GM19463 (cell line): ENCODE measurements around the gene GLG1.
"Not testable (repeated sequence)": the region's sequence is repeated elsewhere in the genome, so short reads cannot be mapped to it uniquely, and the experiment has no call there.

Experiments
- ATAC-seq: cut with Tn5 transposase; IDR thresholded peaks from one replicate; pipeline ENCODE4 v1.9.1; 2021; ENCODE audit warnings: mild to moderate bottlenecking, moderate library complexity; ENCODE audit not compliant: unreplicated experiment

The GLG1 gene

DNA sequence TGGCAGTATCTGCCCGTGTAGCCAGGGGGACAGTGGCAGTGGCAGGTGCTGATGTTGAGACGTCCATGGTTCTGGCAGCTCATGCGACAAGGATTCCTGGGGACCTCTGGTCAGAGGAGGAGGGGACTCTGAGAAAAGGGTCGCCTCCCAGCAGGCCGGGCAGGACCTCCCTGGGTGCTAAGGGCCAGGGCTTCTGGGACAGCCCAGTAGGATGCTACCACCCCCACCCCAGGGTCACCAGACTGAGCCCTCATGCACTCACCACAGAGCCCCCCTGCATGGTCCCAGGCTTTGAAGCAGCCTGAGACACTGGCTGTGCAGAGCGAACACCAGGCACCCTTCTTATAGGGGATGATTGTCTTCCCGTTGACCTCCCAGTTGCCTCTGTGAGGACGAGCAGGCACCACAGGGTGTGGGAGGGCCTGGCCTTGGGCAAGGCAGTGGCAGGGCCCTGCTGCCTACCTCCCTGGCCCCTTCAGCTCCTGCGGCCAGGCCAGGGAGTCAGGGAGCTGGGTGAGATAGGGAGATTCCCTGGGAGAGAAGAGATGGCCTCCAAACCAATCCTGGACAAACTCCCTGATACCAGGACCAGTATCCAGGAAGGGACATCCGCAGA, 194.0 kb downstream of the GLG1 start:
- ATAC-seq: not testable (repeated sequence)

DNA sequence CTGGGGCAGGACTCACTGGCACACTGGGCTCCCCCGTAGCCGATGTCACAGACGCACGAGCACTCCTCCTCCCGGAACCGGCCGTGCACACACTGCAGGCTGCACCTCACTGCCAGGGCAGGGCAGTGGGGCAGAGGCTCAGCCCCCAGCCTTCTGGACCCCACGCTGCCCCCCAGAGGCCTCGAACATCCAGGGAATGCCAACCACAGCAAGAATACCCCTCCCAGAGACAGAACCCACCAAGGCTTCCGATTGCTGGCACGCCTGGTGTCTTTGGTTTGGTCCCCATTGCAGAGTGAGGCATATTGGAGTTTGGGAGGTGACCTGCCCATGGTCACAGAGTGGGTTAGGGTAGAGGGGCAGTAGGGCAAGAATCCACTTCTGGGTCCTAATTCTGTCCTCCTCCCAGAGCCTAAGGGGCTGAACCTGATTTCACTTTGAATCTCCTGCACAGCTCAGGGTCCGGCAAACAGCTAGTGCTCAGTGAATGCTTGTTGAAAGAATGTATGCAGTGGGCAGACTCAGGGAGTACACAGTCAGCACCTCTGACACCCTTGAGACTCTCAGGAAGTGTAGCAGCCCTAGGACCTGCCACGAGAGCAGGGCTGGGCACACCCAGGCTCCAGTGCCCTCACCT, 194.7 kb downstream of the GLG1 start:
- ATAC-seq: not testable (repeated sequence)

DNA sequence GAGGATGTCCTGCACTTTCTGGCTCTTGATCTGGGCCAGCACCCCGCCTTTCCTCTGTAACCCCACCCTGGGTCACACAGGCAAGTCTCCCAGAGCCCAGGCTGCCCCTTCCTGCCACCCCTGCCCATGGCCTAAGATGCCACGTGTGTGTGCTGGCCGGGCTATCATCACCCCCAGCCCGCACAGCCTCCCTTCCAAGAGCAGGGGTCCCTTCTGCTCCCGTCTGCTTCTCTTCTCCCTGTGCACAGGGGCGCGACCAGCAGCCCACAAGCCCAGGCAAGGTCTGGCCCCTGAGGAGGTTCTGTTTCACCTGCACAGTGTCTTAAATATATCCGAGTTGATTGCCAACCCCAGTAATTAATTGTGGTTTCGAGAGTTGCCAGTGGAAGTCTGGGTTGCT, 195.9 kb downstream of the GLG1 start:
- not testable (repeated sequence) for ATAC-seq

DNA sequence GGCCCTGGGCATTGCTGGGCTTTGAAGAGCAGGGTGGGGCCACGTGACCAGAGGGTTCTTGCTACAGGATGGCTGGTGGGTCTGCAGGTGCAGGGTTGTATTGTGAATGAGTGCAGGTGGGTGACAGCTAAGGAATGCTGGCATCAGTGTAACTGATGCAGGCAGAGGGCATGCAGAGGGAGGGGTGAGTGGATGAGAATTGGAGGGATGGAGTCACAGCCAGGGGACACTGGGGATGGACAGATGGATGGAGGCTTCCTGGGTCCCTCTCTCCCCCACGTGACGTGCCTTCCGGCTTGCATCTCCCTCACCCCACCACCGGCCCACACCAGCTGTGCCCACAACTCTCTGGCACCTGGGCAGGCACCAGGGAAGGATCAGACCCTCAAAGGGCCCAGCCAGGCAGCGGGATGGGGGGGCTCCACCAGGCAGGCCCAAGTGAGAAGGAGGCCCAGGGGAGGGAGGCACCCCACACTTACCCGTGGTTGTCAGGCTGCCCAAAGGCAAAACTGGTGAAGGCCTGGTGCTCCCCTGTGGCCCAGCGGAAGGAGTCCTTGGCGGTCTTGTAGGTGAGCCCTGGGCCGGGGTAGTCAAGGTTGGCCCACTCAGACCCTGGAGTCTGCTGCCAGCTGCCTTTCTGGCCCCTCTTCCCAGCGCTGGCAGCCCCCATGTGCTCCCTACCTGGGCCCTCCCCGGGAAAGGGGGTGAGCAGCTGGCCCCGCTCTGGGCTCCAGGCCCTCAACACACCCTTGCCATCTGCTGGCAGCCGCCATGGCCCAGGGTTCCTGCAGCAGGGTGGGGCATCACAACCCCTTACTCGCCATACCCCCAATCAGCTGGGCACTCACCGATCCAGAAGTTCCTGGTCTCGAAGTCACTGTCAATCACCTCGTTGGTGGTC, 196.6 kb downstream of the GLG1 start:
- not testable (repeated sequence) for ATAC-seq

DNA sequence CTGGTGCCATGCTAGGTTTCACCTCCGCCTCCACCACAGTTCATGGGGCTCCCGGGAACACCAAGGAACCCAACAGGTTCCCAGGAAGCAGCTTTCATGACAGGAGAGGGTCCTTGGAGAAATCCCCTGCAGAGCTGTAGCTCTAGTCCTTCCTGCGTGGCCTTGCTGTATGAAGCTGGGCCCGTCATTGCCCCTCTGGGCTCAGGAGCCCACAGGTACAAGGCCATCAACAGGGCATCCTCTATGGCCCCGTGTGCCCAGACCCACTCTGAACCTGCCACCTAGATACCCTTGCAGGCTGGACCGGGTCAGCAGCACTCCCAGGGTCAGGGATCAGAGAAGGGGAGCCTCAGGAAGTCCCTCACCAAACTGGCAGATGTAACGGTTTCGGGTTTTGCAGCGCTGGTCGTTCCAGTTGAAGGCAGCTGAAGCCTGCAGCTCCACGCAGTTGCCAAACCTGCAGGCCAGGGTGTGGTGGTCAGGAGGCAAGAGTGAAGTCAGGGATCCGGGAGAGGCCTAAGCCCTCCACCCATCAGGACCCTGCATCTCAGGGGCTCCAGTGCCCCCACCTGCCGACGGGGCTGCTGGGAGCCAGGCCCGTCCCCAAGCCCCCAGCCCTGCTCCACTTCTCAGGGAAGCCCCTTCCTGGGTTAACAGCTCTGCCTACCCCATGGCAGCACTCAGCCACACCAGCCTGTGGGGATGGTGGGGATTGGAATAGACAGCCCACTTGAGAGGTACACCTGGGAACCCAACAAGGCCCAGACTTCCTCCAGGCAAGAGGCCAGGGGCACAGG, 197.5 kb downstream of the GLG1 start:
- not testable (repeated sequence) for ATAC-seq

DNA sequence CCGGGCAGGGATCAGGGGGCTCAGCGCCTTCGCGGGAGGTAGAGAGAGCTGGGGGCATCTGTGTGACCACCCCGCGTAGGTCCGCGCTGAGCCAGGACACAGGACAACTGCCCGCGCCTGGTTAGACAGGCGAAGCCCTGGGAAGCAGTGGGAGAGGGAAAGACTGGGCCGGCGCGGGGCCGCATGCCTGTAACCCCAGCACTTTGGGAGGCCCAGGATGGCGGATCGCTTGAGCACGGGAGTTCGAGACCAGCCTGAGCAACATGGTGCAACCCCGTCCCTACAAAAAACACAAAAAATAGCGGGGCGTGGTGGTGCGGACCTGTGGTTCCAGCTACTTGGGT, 199.6 kb downstream of the GLG1 start:
- not testable (repeated sequence) for ATAC-seq

DNA sequence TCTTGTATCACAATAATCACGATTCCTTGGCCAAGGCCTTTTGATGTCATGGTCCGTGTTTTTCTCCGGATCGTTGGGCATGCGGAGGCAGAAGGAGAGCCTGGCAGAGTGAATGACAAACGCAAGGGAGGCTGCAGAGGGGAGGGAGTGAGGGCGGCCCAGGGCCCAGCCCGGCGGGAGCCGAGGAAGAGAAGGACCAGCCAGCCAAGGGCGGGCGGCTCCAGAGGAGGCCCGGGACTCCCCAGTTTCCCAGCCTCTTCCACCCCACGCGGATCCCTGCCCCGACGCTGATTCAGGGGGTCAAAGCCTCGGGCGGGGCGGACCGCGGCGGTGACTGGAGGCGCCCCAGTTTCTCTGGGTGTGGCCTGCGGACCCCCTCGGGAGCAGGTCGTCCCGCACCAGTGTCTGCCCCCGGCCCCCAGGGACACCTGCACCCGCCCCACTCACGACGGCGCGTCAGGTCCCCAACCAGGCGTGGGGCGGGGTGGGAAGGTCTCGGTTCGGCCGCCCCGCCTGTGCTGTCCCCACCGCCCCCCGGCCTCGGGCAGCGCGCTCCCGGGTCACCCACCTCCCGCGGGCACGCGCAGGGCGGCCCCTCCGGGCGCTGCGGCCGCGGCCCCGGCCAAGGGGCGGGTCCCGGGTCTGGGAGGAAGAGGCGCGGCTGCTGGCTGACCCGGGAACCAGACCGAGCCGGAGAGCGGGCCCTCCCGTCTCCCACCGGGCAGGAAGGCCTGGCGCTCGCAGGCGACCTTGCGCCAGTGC, 200.1 kb downstream of the GLG1 start:
- ATAC-seq: not testable (repeated sequence)

DNA sequence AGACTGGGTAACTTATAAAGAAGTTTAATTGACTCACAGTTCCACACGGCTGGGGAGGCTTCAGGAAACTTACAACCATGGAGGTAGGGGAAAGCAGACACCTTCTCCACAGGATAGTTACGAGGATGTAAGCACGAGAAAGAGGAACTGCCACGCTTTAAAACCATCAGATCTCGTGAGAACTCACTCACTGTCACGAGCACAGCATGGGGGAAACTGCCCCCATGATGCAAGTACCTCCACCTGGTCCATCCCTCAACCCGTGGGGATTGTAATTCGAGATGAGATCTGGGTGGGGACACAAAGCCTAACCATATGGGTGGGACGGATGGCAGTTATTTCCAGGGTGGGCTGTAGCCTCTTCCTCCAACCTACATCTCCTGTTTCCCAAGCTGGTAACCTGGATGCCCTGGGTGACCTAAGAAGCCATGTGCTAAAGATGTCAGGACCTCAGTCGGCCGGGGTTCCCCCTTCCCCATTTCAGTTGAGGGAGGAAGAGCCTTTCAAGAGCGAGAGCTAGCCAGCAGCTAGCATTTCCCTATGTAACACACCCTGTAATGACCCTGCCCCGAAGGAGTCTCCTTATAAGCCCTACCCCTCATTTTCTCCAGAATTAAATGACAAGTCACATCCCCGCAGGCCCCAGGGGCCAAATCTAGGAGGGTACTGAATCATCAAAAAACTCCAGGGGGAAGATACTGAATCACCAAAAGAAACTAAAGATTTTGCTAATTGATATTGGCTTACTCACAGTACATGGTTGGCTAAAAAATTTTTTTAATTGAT, 202.6 kb downstream of the GLG1 start:
- not testable (repeated sequence) for ATAC-seq

DNA sequence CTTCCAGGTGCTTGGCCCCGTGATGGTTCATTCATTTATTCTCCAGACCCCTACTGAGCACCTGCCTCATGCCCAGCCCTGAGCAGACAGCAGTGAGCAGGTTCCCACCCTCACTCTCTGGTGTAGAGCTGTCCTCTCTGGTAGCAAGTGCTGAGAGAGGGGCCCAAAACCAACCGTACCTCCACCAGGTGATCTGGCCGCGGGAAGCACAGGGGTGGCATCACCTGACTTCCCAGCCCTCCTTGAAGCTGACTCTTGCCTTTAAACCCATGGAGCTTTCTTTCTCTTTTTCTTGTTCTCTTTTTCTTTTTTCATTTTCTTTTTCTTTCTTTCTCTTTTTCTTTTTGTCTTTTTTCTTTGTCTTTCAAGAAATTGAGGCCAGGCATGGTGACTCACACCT, 206.7 kb downstream of the GLG1 start:
- not testable (repeated sequence) for ATAC-seq

DNA sequence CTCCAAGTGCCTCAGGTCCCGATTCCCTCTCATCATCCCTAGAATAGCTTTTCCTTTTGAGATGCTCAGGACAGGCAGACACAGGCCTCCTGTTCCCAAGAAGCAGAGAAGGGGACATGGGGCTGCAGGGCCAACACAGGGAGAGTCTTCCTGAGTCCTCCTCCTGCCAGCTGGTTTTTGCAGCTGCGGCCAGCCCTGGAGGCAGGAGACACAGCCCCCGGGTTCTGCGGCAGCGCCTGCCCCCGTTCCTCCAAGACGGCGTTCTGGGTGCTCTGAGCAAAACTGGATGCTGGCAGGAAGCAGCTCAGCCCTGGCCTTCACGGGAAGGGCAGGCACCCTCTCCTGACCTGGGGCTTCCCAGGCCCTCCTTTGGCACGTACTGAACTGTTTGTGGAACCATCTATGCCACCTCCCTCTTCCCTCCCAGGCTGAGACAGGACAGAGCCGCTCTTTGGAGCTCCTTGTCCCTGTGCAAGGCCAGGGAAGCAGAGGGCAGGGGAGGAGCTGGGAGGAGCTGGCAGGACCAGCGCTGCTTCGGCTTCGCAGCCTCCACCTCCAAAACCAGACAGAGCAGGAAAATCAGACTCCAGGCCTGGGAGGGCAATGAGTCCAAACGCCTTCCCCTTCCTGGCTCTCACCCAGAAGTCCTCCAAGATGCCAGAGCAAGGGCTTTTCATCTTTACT, 208.6 kb downstream of the GLG1 start:
- ATAC-seq: not testable (repeated sequence)
